GM19099 (cell line): ENCODE measurements around the gene NDUFB1.

ENCODE experiments used
- POLR2A ChIP-seq: IDR thresholded peaks from 3 replicates; pipeline ENCODE4 v1.6.1; 2011; ENCODE audit warnings: low read depth; ENCODE audit not compliant: insufficient read length; ENCODE audit errors: extremely low read depth

The NDUFB1 gene

GRCh38 chr14:92108345-92109254 lies 12.9 kb downstream of the NDUFB1 start:
- TF ChIP-seq POLR2A, result no peak

- TF ChIP-seq POLR2A, result peak; percentile 80
These were observed 15.2 kb downstream of the NDUFB1 start, which contains the start of gene ATXN3 for GRCh38 chr14:92106143-92106926. Gene ATXN3, minus strand, starts transcription at chr14:92106582. Its CDS starts 30 bp downstream, at chr14:92106552.

- no peak for TF ChIP-seq POLR2A
These were observed 15.7 kb downstream of the NDUFB1 start for GRCh38 chr14:92105893-92106142.

GRCh38 chr14:92105073-92105892 lies 16.2 kb downstream of the NDUFB1 start:
- TF ChIP-seq POLR2A, result no peak

- no peak for TF ChIP-seq POLR2A
These were observed 18.0 kb downstream of the NDUFB1 start for GRCh38 chr14:92103363-92103989.

- TF ChIP-seq POLR2A, result no peak
These were observed 21.7 kb downstream of the NDUFB1 start for GRCh38 chr14:92099802-92100201.

GRCh38 chr14:92093320-92093719 lies 28.2 kb downstream of the NDUFB1 start:
- no peak for TF ChIP-seq POLR2A

- TF ChIP-seq POLR2A, result no peak
These were observed 33.0 kb downstream of the NDUFB1 start for GRCh38 chr14:92088494-92088893.

- no peak for TF ChIP-seq POLR2A
These were observed 47.0 kb downstream of the NDUFB1 start for GRCh38 chr14:92074555-92074954.
